ENCODE data around the gene PRKCE.

DNA sequence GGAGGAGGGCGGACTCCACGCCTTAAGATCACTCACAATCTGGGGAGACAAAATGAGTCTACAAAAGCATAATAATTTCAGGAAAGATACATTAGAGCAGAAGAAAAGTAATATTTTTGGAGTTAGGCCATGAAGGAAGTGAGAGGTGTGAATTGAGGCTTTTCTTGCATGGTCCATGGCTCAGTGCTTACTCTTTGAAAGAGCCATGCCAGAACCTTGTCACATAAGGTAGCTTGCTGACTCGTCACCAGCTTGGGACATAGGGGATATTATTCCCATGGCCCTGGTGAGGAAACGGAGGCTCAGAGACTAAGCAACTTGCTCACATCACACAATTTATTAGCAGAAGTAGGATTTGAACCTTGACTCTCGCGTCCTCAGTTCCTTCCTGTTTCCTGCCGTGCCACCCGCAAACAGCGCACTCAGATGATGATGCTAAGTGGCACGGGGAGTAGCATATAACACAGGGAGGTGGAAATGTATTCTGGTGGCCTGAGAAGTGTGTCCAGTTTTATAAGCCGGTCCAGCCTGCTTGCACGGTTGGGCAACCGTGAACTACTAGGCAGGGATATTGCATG lies 333.5 kb downstream of the PRKCE start:
- TF ChIP-seq POLR2A (IDR thresholded peaks at IDR 0.05): no peak
- TF ChIP-seq, protein P1, sequence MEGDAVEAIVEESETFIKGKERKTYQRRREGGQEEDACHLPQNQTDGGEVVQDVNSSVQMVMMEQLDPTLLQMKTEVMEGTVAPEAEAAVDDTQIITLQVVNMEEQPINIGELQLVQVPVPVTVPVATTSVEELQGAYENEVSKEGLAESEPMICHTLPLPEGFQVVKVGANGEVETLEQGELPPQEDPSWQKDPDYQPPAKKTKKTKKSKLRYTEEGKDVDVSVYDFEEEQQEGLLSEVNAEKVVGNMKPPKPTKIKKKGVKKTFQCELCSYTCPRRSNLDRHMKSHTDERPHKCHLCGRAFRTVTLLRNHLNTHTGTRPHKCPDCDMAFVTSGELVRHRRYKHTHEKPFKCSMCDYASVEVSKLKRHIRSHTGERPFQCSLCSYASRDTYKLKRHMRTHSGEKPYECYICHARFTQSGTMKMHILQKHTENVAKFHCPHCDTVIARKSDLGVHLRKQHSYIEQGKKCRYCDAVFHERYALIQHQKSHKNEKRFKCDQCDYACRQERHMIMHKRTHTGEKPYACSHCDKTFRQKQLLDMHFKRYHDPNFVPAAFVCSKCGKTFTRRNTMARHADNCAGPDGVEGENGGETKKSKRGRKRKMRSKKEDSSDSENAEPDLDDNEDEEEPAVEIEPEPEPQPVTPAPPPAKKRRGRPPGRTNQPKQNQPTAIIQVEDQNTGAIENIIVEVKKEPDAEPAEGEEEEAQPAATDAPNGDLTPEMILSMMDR (IDR thresholded peaks at IDR 0.05): no peak
